Aorta (tissue), 5 donors: Measurements from ENCODE around the gene ATXN1. TPM values are rescaled to one million over a fixed set of nuclear protein-coding genes. Genes with fewer than 3 reads are reported as not detected.

Experiments used
- ATAC-seq: fragments of 200-7000 bp; cut with Tn5 transposase; one replicate; pipeline ENCODE4 v1.9.1; 2022; ENCODE audit warnings: moderate library complexity; ENCODE audit not compliant: low FRiP score
- DNase-seq, 2 donors: peaks; one replicate each; pipeline ENCODE4 v3.0.0-alpha.2; 2020
- H3K27ac ChIP-seq, 2 donors: one replicate each; pipeline ENCODE4 v1.5.1; 2013; ENCODE audit warnings: low read length in 2 of 2, mild to moderate bottlenecking in 2 of 2, moderate library complexity in 2 of 2, control low read depth in 1 of 2, inconsistent platforms in 1 of 2, low read depth in 1 of 2
- H3K27me3 ChIP-seq, 2 donors: one replicate each; pipeline ENCODE4 v1.6.1; 2013; ENCODE audit warnings: control low read depth in 1 of 2, low read length in 1 of 2, mild to moderate bottlenecking in 1 of 2, moderate library complexity in 1 of 2; ENCODE audit not compliant: insufficient read depth in 2 of 2, control insufficient read depth in 1 of 2
- H3K36me3 ChIP-seq, 2 donors: one replicate each; pipeline ENCODE4 v1.6.1; 2013; ENCODE audit warnings: control low read depth in 1 of 2, low read length in 1 of 2, mild to moderate bottlenecking in 1 of 2; ENCODE audit not compliant: insufficient read depth in 2 of 2, control insufficient read depth in 1 of 2
- H3K4me1 ChIP-seq, 2 donors: one replicate each; pipeline ENCODE4 v1.6.1; 2013; ENCODE audit warnings: low read length in 2 of 2, control low read depth in 1 of 2, mild to moderate bottlenecking in 1 of 2, moderate library complexity in 1 of 2; ENCODE audit not compliant: insufficient read depth in 2 of 2, control insufficient read depth in 1 of 2
- H3K4me3 ChIP-seq, 2 donors: one replicate each; pipeline ENCODE4 v1.5.1; 2013; ENCODE audit warnings: low read length in 2 of 2, control low read depth in 1 of 2, mild to moderate bottlenecking in 1 of 2
- H3K9me3 ChIP-seq: one replicate; pipeline ENCODE4 v1.6.1; 2013; ENCODE audit warnings: mild to moderate bottlenecking, low read length; ENCODE audit not compliant: control insufficient read depth
- WGBS, 2 donors: extraction: QIAGEN DNeasy Blood & Tissue Kit; methylation state at CpG; one replicate each; pipeline ENCODE4 v1.1.7; 2013; 5-methylcytosine and 5-hydroxymethylcytosine counted together
- intact Hi-C, 2 donors: fragments of 100-400 bp; cut with DNase I; formaldehyde crosslinking; loops; one replicate each; pipeline versions ENCODE4 v1.14.2 to v1.15.0; 2022
- polyA plus RNA-seq, 2 donors: library from polyadenylated mRNA; stranded (reverse); fragments of 200-250 nt; gene quantifications; one replicate each; pipeline ENCODE4 v1.2.3, GENCODE V29; 2013
- total RNA-seq, 2 donors: library from RNA; stranded (reverse); fragmentation: NEBNext Ultra II Directional; extraction: Animal tissue kit (Norgen Biotek cat#: 25700); gene quantifications; one replicate each; pipeline ENCODE4 v1.2.1, GENCODE V29; 2021
- donor health status: healthy with polysubstance abuse.
- donor health status: Bipolar disorder and iron deficiency.
- donor health status: DM: no; HTN: no; CAD: no.
- donor health status: DM: no; HTN: no; CAD: no.
- donor health status: DM: yes; HTN: yes; CAD: no.

Gene ATXN1
- total and polyA plus RNA-seq, 4 donors = 11.5 to 85.5 (median 45.8) TPM

- 73 to 89% methylated on average over 3 of the region's 3 CpGs for WGBS, 2 donors
- Histone ChIP-seq H3K27me3 (no peaks in the 10 kb centered on the region), H3K9me3 (no peaks in the 10 kb centered on the region), H3K27ac (no peak overlapping the region), H3K4me3 (no peak overlapping the region), H3K4me1 (peaks cover 0 to 11% of the 10 kb centered on the region in 2 donors), H3K36me3 (no peaks in the 10 kb centered on the region)
- intact Hi-C loops = no loop called here
- no peak for DNase-seq
- no peak for ATAC-seq
These were observed 387.2 kb downstream of the ATXN1 start for GRCh38 chr6:16374016-16374415.

- ATAC-seq (no peak), DNase-seq (no peak)
- Histone ChIP-seq H3K9me3 (no peaks in the 10 kb centered on the region), H3K36me3 (no peaks in the 10 kb centered on the region), H3K4me3 (no peak overlapping the region), H3K27me3 (no peaks in the 10 kb centered on the region), H3K27ac (no peak overlapping the region), H3K4me1 (peaks cover 0 to 10% of the 10 kb centered on the region in 2 donors)
- intact Hi-C loops = no loop called here
- WGBS, 2 donors = 88 to 92% methylated on average over 1 of the region's 1 CpG
These were observed 389.1 kb downstream of the ATXN1 start for GRCh38 chr6:16372029-16372776.

GRCh38 chr6:16371401-16371800 lies 389.9 kb downstream of the ATXN1 start:
- ATAC-seq (no peak), DNase-seq (no peak)
- Histone ChIP-seq H3K27ac (no peak overlapping the region), H3K36me3 (no peaks in the 10 kb centered on the region), H3K9me3 (no peaks in the 10 kb centered on the region), H3K4me1 (peaks cover 0 to 7% of the 10 kb centered on the region in 2 donors), H3K4me3 (no peak overlapping the region), H3K27me3 (no peaks in the 10 kb centered on the region)
- intact Hi-C loops = no loop called here
- 96 to 100% methylated on average over 1 of the region's 1 CpG for WGBS, 2 donors

- H3K4me1 ChIP-seq = peaks cover 0 to 7% of the 10 kb centered on the region in 2 donors
- intact Hi-C loops = no loop called here
- no peak overlapping the region for H3K4me3 ChIP-seq
- 87 to 92% methylated on average over 2 of the region's 2 CpGs for WGBS, 2 donors
- no peaks in the 10 kb centered on the region for H3K27me3 ChIP-seq
- DNase-seq = no peak
- no peaks in the 10 kb centered on the region for H3K36me3 ChIP-seq
- ATAC-seq = no peak
- H3K9me3 ChIP-seq = no peaks in the 10 kb centered on the region
- no peak overlapping the region for H3K27ac ChIP-seq
These were observed 390.3 kb downstream of the ATXN1 start for GRCh38 chr6:16370943-16371342.

GRCh38 chr6:16369989-16370388 lies 391.3 kb downstream of the ATXN1 start:
- Histone ChIP-seq H3K27me3 (no peaks in the 10 kb centered on the region), H3K9me3 (no peaks in the 10 kb centered on the region), H3K4me3 (no peak overlapping the region), H3K4me1 (peaks cover 0 to 4% of the 10 kb centered on the region in 2 donors), H3K36me3 (no peaks in the 10 kb centered on the region), H3K27ac (no peak overlapping the region)
- intact Hi-C loops = no loop called here
- WGBS, 2 donors = 92% methylated on average over 5 of the region's 5 CpGs
- no peak for ATAC-seq
- no peak for DNase-seq

- no peak for ATAC-seq
- intact Hi-C loops = no loop called here
- H3K9me3 ChIP-seq = no peaks in the 10 kb centered on the region
- no peaks in the 10 kb centered on the region for H3K36me3 ChIP-seq
- H3K27ac ChIP-seq = no peak overlapping the region
- H3K4me3 ChIP-seq = no peak overlapping the region
- no peaks in the 10 kb centered on the region for H3K27me3 ChIP-seq
- DNase-seq = no peak
- no peaks in the 10 kb centered on the region for H3K4me1 ChIP-seq
- WGBS, 2 donors = 95 to 96% methylated on average over 8 of the region's 8 CpGs
These were observed 392.0 kb downstream of the ATXN1 start for GRCh38 chr6:16369140-16369745.

- no peaks in the 10 kb centered on the region for H3K27me3 ChIP-seq
- intact Hi-C loops = no loop called here
- DNase-seq = no peak
- ATAC-seq = no peak
- no peaks in the 10 kb centered on the region for H3K4me1 ChIP-seq
- H3K27ac ChIP-seq = no peak overlapping the region
- H3K4me3 ChIP-seq = no peak overlapping the region
- H3K36me3 ChIP-seq = no peaks in the 10 kb centered on the region
- WGBS, 2 donors = 94 to 97% methylated on average over 3 of the region's 3 CpGs
- H3K9me3 ChIP-seq = no peaks in the 10 kb centered on the region
These were observed 393.7 kb downstream of the ATXN1 start for GRCh38 chr6:16367571-16367970.

- H3K9me3 ChIP-seq = no peaks in the 10 kb centered on the region
- DNase-seq (no peak), ATAC-seq (no peak)
- WGBS, 2 donors = 93 to 97% methylated on average over 4 of the region's 4 CpGs
- intact Hi-C loops = no loop called here
- H3K4me3 ChIP-seq = no peak overlapping the region
- no peaks in the 10 kb centered on the region for H3K36me3 ChIP-seq
- no peak overlapping the region for H3K27ac ChIP-seq
- H3K27me3 ChIP-seq = no peaks in the 10 kb centered on the region
- H3K4me1 ChIP-seq = peaks cover 0 to 4% of the 10 kb centered on the region in 2 donors
These were observed 397.5 kb downstream of the ATXN1 start for GRCh38 chr6:16363749-16364148.
